HepG2 (cell line): ENCODE data around the gene PXMP4. TPM values are rescaled to one million over a fixed set of nuclear protein-coding genes. Genes with fewer than 3 reads are reported as not detected.

Experiments
- BCL6 ChIP-seq: IDR thresholded peaks from 2 replicates; pipeline ENCODE4 v1.6.1; 2016; ENCODE audit warnings: missing genetic modification reagents, missing compliant biosample characterization
- CREB1 ChIP-seq, 2 experiments: fragments of 450-650 bp in 1 of 2; IDR thresholded peaks; 2 replicates each; pipeline ENCODE4 v1.6.1; 2016 to 2017; ENCODE audit warnings: control low read depth in 1 of 2, mild to moderate bottlenecking in 1 of 2, missing compliant biosample characterization in 1 of 2, missing genetic modification characterization in 1 of 2
- HNRNPUL1 ChIP-seq: fragments of 200-400 bp; formaldehyde crosslinking; IDR thresholded peaks from 2 replicates; pipeline ENCODE4 v1.6.1; 2017; ENCODE audit warnings: low read depth, mild to moderate bottlenecking, low read length, moderate library complexity
- KLF11 ChIP-seq: IDR thresholded peaks from 2 replicates; pipeline ENCODE4 v1.6.1; 2016; ENCODE audit warnings: missing compliant biosample characterization
- MED8 ChIP-seq: sonication (generic); formaldehyde crosslinking; IDR thresholded peaks from 2 replicates; pipeline ENCODE4 v1.8.1; 2023; ENCODE audit warnings: mild to moderate bottlenecking, missing genetic modification reagents; ENCODE audit not compliant: insufficient replicate concordance
- NR2F1 ChIP-seq, 2 experiments: fragments of 450-650 bp in 1 of 2; formaldehyde crosslinking in 1 of 2; IDR thresholded peaks; 2 replicates each; pipeline versions ENCODE4 v1.5.0 to v1.6.1; 2016 to 2020; ENCODE audit warnings: mild to moderate bottlenecking in 1 of 2, missing compliant biosample characterization in 1 of 2, missing genetic modification reagents in 1 of 2, moderate library complexity in 1 of 2
- PCBP1 ChIP-seq: fragments of 200-400 bp; formaldehyde crosslinking; IDR thresholded peaks from 2 replicates; pipeline ENCODE4 v1.6.1; 2017; ENCODE audit warnings: mild to moderate bottlenecking, low read depth, low read length, borderline replicate concordance
- RARA ChIP-seq: IDR thresholded peaks from 2 replicates; pipeline ENCODE4 v1.6.1; 2016; ENCODE audit warnings: missing genetic modification reagents, missing compliant biosample characterization
- RFX3 ChIP-seq: IDR thresholded peaks from 2 replicates; pipeline ENCODE4 v1.6.1; 2016; ENCODE audit warnings: missing biosample characterization, missing genetic modification reagents
- SAFB2 ChIP-seq: sonication (generic); formaldehyde crosslinking; IDR thresholded peaks from 2 replicates; pipeline ENCODE4 v1.5.1; 2020; ENCODE audit warnings: missing genetic modification reagents, low read depth, mild to moderate bottlenecking, borderline replicate concordance
- SMARCC2 ChIP-seq: fragments of 450-650 bp; IDR thresholded peaks from 2 replicates; pipeline ENCODE4 v1.6.1; 2017; ENCODE audit warnings: antibody characterized with exemption, mild to moderate bottlenecking
- SP2 ChIP-seq: sonication (generic); formaldehyde crosslinking; IDR thresholded peaks from 2 replicates; pipeline ENCODE4 v1.5.1; 2020; ENCODE audit warnings: mild to moderate bottlenecking, missing genetic modification reagents
- SPEN ChIP-seq: sonication (generic); formaldehyde crosslinking; IDR thresholded peaks from 2 replicates; pipeline ENCODE4 v1.5.1; 2020; ENCODE audit warnings: low read depth, mild to moderate bottlenecking, missing genetic modification reagents
- SRF ChIP-seq: IDR thresholded peaks from 2 replicates; pipeline ENCODE4 v1.6.1; 2011; ENCODE audit warnings: mild to moderate bottlenecking, low read depth, low read length, moderate library complexity
- SRSF4 ChIP-seq: fragments of 200-400 bp; formaldehyde crosslinking; IDR thresholded peaks from one replicate; pipeline ENCODE4 v1.6.1; 2018; ENCODE audit warnings: mild to moderate bottlenecking, low read depth, low read length, moderate library complexity; ENCODE audit not compliant: poor library complexity, severe bottlenecking
- TSC22D2 ChIP-seq: sonication (generic); formaldehyde crosslinking; IDR thresholded peaks from 2 replicates; pipeline ENCODE4 v1.5.1; 2020; ENCODE audit warnings: missing genetic modification reagents, mild to moderate bottlenecking, borderline replicate concordance
- ZMYM3 ChIP-seq: sonication (generic); formaldehyde crosslinking; IDR thresholded peaks from 2 replicates; pipeline ENCODE4 v1.5.1; 2020; ENCODE audit warnings: mild to moderate bottlenecking, missing genetic modification reagents
- ZNF138 ChIP-seq: sonication (generic); formaldehyde crosslinking; IDR thresholded peaks from 2 replicates; pipeline ENCODE4 v1.5.0; 2020; ENCODE audit warnings: mild to moderate bottlenecking, low read depth, missing genetic modification reagents
- ZNF143 ChIP-seq: sonication (generic); formaldehyde crosslinking; IDR thresholded peaks from 2 replicates; pipeline ENCODE4 v1.4.0; 2020; ENCODE audit warnings: missing genetic modification reagents
- ZNF260 ChIP-seq: sonication (generic); formaldehyde crosslinking; IDR thresholded peaks from 2 replicates; pipeline ENCODE4 v1.4.0; 2020; ENCODE audit warnings: missing genetic modification reagents, low read depth, mild to moderate bottlenecking, borderline replicate concordance
- ZNF326 ChIP-seq: sonication (generic); formaldehyde crosslinking; IDR thresholded peaks from 2 replicates; pipeline ENCODE4 v1.4.0; 2020; ENCODE audit warnings: missing genetic modification reagents, borderline replicate concordance
- ZNF333 ChIP-seq: sonication (generic); formaldehyde crosslinking; IDR thresholded peaks from 2 replicates; pipeline ENCODE4 v1.4.0; 2020; ENCODE audit warnings: mild to moderate bottlenecking, missing genetic modification reagents, borderline replicate concordance
- ZNF350 ChIP-seq: sonication (generic); formaldehyde crosslinking; IDR thresholded peaks from 2 replicates; pipeline ENCODE4 v1.4.0; 2020; ENCODE audit warnings: mild to moderate bottlenecking, low read depth, missing genetic modification reagents, borderline replicate concordance
- ZNF382 ChIP-seq: sonication (generic); formaldehyde crosslinking; IDR thresholded peaks from 2 replicates; pipeline ENCODE4 v1.5.0; 2020; ENCODE audit warnings: missing genetic modification reagents, mild to moderate bottlenecking, borderline replicate concordance
- ZNF431 ChIP-seq: sonication (generic); formaldehyde crosslinking; IDR thresholded peaks from 2 replicates; pipeline ENCODE4 v1.9.0; 2022; ENCODE audit warnings: missing genetic modification reagents, low read depth, mild to moderate bottlenecking, borderline replicate concordance
- ZNF768 ChIP-seq: sonication (generic); formaldehyde crosslinking; IDR thresholded peaks from 2 replicates; pipeline ENCODE4 v1.4.0; 2020; ENCODE audit warnings: missing genetic modification reagents
- ZSCAN25 ChIP-seq: sonication (generic); formaldehyde crosslinking; IDR thresholded peaks from 2 replicates; pipeline ENCODE4 v1.8.0; 2022; ENCODE audit warnings: mild to moderate bottlenecking, missing genetic modification reagents
- ZSCAN29 ChIP-seq: sonication (generic); formaldehyde crosslinking; conservative IDR thresholded peaks from 2 replicates; pipeline ENCODE4 v1.4.0; 2020; ENCODE audit warnings: mild to moderate bottlenecking, missing genetic modification reagents
- ZSCAN30 ChIP-seq: sonication (generic); formaldehyde crosslinking; IDR thresholded peaks from 2 replicates; pipeline ENCODE4 v1.5.0; 2020; ENCODE audit warnings: mild to moderate bottlenecking, missing genetic modification reagents
- ZSCAN9 ChIP-seq: IDR thresholded peaks from 2 replicates; pipeline ENCODE4 v1.6.1; 2016; ENCODE audit warnings: borderline replicate concordance
- polyA plus RNA-seq, 8 experiments: library from polyadenylated mRNA; depleted of rRNA in 3 of 8; stranded (reverse) in 7 of 8; unstranded in 1 of 8; fragments of >200 nt; fragmentation: Illumina TruSeq in 4 of 8; extraction: Trizol in 4 of 8; gene quantifications; 2 replicates each; pipeline versions ENCODE4 v1.2.1 to v1.2.3, GENCODE V29; 2011 to 2016; ENCODE audit warnings: low read depth in 4 of 8, missing spikeins in 1 of 8, mixed read lengths in 1 of 8; ENCODE audit not compliant: insufficient read depth in 1 of 8
- total RNA-seq, 5 experiments: library from RNA; depleted of rRNA; stranded (reverse); fragments of >200 nt; fragmentation: Illumina TruSeq; extraction: Trizol; gene quantifications; 2 replicates each; pipeline ENCODE4 v1.2.3, GENCODE V29; 2016; ENCODE audit warnings: low read depth in 1 of 5
- TF ChIP-seq, protein P1 (sequence below): sonication (generic); formaldehyde crosslinking; IDR thresholded peaks from 2 replicates; pipeline ENCODE4 v1.5.0; 2020; ENCODE audit warnings: missing genetic modification reagents

The PXMP4 gene
- total and polyA plus RNA-seq, 2 of the 13 experiments (the other 11 are each of a cell fraction or from before 2014, with no cell fraction given) = not detected

DNA sequence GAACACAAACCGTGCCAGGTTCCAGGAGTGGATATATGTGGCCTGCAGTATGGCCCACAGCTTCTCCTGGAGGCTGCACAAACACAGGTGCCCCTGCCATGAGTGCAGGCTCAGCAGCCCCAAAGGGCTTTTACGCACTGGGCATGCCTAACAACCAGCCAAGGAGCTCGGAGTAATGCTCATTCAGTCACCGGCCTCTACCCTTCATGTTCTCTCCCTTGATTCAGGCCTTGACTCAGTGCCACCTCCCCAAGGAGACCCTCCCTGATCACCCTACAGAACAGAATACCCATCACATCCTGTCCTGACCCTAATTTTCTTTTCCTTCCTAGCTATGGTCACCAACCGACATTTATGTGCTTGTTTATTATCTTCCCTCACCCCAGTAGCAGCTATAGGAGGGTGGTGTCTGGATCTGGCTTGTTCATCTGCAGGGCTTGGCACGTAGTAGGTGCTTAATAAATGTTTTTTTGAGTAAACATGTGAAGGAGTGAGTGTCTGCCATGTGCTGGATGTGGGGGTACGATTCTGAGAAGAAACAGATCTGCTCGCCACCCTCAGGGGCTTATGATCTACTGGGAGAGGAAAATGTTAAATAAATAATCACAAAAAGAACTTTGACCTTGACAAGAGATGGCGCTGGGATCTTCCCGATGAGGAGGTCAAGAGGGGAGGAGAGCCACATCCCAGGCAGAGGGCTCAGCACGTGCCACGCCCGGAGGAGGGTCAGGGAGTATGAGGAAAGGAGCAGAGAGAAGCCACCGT is 9.2 kb downstream of the PXMP4 start (continued):
- TF ChIP-seq MED8 (CRISPR knock-in tag) (no peak), ZNF143 (CRISPR knock-in tag) (no peak), KLF11 (no peak), ZNF326 (CRISPR knock-in tag) (no peak), ZSCAN30 (CRISPR knock-in tag) (no peak), SAFB2 (no peak), TSC22D2 (CRISPR knock-in tag) (no peak), BCL6 (CRISPR knock-in tag) (0 out of 2 replicates have a peak, but pooled peaks have one; percentile 24), NR2F1 (CRISPR knock-in tag; IDR thresholded peaks at IDR 0.05) (peak; percentile 54 to 74; a peak in 3 of 4 replicates), ZSCAN9 (no peak), ZNF768 (CRISPR knock-in tag) (0 out of 2 replicates have a peak, but pooled peaks have one; percentile 26), CREB1 (IDR thresholded peaks at IDR 0.05) (no peak), CREB1 (CRISPR knock-in tag; IDR thresholded peaks at IDR 0.05) (no peak), ZNF350 (CRISPR knock-in tag) (no peak), SMARCC2 (no peak), SRF (no peak), SRSF4 (no peak), ZSCAN29 (no peak), ZSCAN25 (CRISPR knock-in tag) (no peak), ZNF260 (CRISPR knock-in tag) (no peak), SP2 (CRISPR knock-in tag) (no peak), RARA (CRISPR knock-in tag) (peak; percentile 77), HNRNPUL1 (no peak), ZNF138 (CRISPR knock-in tag) (no peak), ZMYM3 (CRISPR knock-in tag) (peak; percentile 72), PCBP1 (no peak), ZNF431 (CRISPR knock-in tag) (no peak), RFX3 (CRISPR knock-in tag) (no peak), ZNF333 (CRISPR knock-in tag) (no peak), SPEN (CRISPR knock-in tag) (no peak), ZNF382 (CRISPR knock-in tag) (no peak)
- TF ChIP-seq, protein P1, sequence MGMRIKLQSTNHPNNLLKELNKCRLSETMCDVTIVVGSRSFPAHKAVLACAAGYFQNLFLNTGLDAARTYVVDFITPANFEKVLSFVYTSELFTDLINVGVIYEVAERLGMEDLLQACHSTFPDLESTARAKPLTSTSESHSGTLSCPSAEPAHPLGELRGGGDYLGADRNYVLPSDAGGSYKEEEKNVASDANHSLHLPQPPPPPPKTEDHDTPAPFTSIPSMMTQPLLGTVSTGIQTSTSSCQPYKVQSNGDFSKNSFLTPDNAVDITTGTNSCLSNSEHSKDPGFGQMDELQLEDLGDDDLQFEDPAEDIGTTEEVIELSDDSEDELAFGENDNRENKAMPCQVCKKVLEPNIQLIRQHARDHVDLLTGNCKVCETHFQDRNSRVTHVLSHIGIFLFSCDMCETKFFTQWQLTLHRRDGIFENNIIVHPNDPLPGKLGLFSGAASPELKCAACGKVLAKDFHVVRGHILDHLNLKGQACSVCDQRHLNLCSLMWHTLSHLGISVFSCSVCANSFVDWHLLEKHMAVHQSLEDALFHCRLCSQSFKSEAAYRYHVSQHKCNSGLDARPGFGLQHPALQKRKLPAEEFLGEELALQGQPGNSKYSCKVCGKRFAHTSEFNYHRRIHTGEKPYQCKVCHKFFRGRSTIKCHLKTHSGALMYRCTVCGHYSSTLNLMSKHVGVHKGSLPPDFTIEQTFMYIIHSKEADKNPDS = no peak
